Lung (tissue), 12 donors: ENCODE measurements around the gene PLD4. TPM values are rescaled to one million over a fixed set of nuclear protein-coding genes. Genes with fewer than 3 reads are reported as not detected.

Experiments used
- ATAC-seq: fragments of 200-7000 bp; cut with Tn5 transposase; one replicate; pipeline ENCODE4 v1.9.1; 2020; ENCODE audit warnings: moderate number of reproducible peaks; ENCODE audit not compliant: insufficient read depth, low FRiP score
- DNase-seq, 3 donors: peaks; one replicate each; pipeline ENCODE4 v3.0.0-alpha.2; 2013 to 2017
- H3K27ac ChIP-seq, 2 donors: one replicate each; pipeline ENCODE4 v1.5.1; 2013; ENCODE audit warnings: mild to moderate bottlenecking in 2 of 2, moderate library complexity in 2 of 2, control low read depth in 1 of 2, inconsistent platforms in 1 of 2, low read depth in 1 of 2, low read length in 1 of 2
- H3K27me3 ChIP-seq, 3 donors: one replicate each; pipeline ENCODE4 v1.5.1; 2013; ENCODE audit warnings: low read length in 2 of 3; ENCODE audit not compliant: control insufficient read depth in 3 of 3, insufficient read depth in 3 of 3
- H3K36me3 ChIP-seq, 4 donors: one replicate each; pipeline ENCODE4 v1.5.1; 2013; ENCODE audit warnings: low read length in 4 of 4, mild to moderate bottlenecking in 1 of 4, moderate library complexity in 1 of 4; ENCODE audit not compliant: control insufficient read depth in 4 of 4, insufficient read depth in 4 of 4
- H3K4me1 ChIP-seq, 5 donors: one replicate each; pipeline ENCODE4 v1.5.1; 2013; ENCODE audit warnings: low read length in 5 of 5, mild to moderate bottlenecking in 2 of 5, moderate library complexity in 1 of 5; ENCODE audit not compliant: control insufficient read depth in 5 of 5, insufficient read depth in 5 of 5
- H3K4me3 ChIP-seq: one replicate; pipeline ENCODE4 v1.5.1; 2013; ENCODE audit warnings: mild to moderate bottlenecking, control low read depth, moderate library complexity
- H3K9ac ChIP-seq, 2 donors: one replicate each; pipeline ENCODE4 v1.5.1; 2013; ENCODE audit warnings: low read length in 2 of 2, control low read depth in 1 of 2; ENCODE audit not compliant: insufficient read depth in 1 of 2
- H3K9me3 ChIP-seq, 4 donors: one replicate each; pipeline ENCODE4 v1.5.1; 2013; ENCODE audit warnings: low read length in 3 of 4, mild to moderate bottlenecking in 1 of 4, moderate library complexity in 1 of 4; ENCODE audit not compliant: control insufficient read depth in 4 of 4, insufficient read depth in 3 of 4
- WGBS, 2 donors: extraction: QIAGEN DNeasy Blood & Tissue Kit; methylation state at CpG; one replicate each; pipeline ENCODE4 v1.1.7; 2013; 5-methylcytosine and 5-hydroxymethylcytosine counted together
- polyA plus RNA-seq, 2 donors: library from polyadenylated mRNA; stranded (reverse); fragments of 200-250 nt; gene quantifications; one replicate each; pipeline ENCODE4 v1.2.1, GENCODE V29; 2013
- total RNA-seq, 2 donors: library from RNA; depleted of rRNA in 1 of 2; stranded (reverse); fragments of >200 nt in 1 of 2; gene quantifications; one replicate each; pipeline ENCODE4 v1.2.1, GENCODE V29; 2014 to 2021
- TF ChIP-seq, protein P1 (sequence below): IDR thresholded peaks from 2 replicates; pipeline ENCODE4 v1.5.1; 2012; ENCODE audit warnings: mild to moderate bottlenecking; ENCODE audit errors: control extremely low read depth, extremely low read depth
- donor health status: control.
- donor health status: control.
- donor health status: Bipolar disorder and iron deficiency.
- donor health status: healthy.
- donor health status: DM: yes; HTN: yes; CAD: no.

PLD4 gene
- total and polyA plus RNA-seq, 4 donors: 0.71 to 6.3 (median 0.88) TPM

DNA sequence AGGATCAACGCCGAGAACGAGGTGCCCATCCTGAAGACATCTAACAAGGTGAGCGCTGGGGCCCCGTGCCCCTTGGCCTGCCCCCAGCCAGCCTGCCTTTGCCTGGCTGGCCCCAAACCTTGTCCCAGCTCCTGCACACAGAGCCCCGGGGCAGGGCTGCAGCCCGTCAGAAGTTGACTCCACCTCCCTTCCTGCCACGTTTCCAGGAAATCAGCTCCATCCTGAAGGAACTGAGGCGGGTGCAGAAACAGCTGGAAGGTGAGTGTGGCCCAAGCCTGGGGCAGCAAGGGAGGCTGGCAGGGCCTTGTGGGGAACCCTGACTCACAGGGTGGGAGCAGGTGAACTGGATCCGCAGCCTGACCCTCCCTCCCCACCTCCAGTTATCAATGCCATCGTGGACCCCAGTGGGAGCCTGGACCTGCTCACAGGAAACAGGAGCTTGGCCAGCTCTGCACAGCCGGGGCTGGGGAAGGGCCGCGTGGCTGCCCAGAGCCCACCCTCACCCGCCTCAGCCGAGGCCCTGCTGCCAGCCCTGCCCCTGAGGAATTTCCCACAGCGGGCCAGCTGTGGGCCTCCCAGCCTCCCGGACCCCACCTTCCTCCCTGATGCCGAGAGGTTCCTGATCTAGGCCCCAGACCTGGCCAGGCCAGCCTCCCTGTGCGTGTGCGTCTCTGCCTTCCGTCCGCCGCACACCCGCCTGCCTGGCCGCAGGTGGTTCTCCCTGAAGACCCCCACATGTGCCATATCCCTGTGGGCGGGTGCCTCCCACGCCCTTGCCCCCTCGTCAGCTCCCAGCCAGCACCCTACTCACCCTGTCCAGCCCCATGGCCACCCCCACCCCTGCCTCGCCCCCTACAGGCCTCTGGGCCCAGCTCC is 30.1 kb upstream of the PLD4 start:
- peaks cover 0 to 8% (median 5%) of the 10 kb centered on the region in 5 donors for H3K4me1 ChIP-seq
- H3K9ac ChIP-seq: no peak overlapping the region
- no peak for ATAC-seq
- TF ChIP-seq, protein P1, sequence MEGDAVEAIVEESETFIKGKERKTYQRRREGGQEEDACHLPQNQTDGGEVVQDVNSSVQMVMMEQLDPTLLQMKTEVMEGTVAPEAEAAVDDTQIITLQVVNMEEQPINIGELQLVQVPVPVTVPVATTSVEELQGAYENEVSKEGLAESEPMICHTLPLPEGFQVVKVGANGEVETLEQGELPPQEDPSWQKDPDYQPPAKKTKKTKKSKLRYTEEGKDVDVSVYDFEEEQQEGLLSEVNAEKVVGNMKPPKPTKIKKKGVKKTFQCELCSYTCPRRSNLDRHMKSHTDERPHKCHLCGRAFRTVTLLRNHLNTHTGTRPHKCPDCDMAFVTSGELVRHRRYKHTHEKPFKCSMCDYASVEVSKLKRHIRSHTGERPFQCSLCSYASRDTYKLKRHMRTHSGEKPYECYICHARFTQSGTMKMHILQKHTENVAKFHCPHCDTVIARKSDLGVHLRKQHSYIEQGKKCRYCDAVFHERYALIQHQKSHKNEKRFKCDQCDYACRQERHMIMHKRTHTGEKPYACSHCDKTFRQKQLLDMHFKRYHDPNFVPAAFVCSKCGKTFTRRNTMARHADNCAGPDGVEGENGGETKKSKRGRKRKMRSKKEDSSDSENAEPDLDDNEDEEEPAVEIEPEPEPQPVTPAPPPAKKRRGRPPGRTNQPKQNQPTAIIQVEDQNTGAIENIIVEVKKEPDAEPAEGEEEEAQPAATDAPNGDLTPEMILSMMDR: no peak
- no peak overlapping the region for H3K27ac ChIP-seq
- no peaks in the 10 kb centered on the region for H3K36me3 ChIP-seq
- DNase-seq: no peak
- WGBS, 2 donors: 83% methylated on average over 28 to 30 of the region's 30 CpGs
- H3K4me3 ChIP-seq: no peak overlapping the region
- no peaks in the 10 kb centered on the region for H3K27me3 ChIP-seq
- H3K9me3 ChIP-seq: no peaks in the 10 kb centered on the region

DNA sequence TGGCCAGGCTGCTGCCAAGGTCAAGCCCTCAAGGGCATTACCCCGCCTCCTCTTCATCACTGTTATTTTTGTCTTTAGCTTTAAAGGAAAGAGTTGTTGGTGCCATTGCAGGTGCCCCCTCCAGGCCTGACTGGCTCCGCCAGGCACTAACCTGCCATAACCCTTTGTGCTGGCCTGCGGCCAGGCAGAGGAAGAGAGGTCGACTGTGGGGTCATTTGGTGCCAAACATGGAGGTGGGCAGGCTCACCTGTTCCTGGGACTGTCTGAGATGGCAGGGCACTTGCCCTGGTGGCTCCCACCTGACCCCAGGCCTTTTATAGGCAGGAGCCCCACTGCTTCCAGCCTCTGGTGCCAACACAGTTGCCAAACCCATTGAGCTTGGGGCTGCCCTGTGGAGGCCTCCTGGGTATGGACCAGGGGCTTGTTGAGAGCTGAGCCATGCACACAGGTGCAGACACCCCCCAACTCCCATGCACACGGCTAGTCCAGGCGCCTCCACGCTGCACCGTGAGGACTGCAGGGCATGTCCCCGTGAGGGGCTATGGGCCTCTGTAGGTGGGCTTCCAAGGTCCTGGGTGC is 29.4 kb upstream of the PLD4 start:
- 61 to 81% methylated on average over 9 of the region's 9 CpGs for WGBS, 2 donors
- H3K4me3 ChIP-seq: no peak overlapping the region
- no peaks in the 10 kb centered on the region for H3K9me3 ChIP-seq
- H3K27me3 ChIP-seq: no peaks in the 10 kb centered on the region
- H3K27ac ChIP-seq: no peak overlapping the region
- peaks cover 0 to 8% (median 5%) of the 10 kb centered on the region in 5 donors for H3K4me1 ChIP-seq
- H3K36me3 ChIP-seq: no peaks in the 10 kb centered on the region
- DNase-seq: no peak
- H3K9ac ChIP-seq: no peak overlapping the region
- TF ChIP-seq, protein P1: no peak
- ATAC-seq: no peak

DNA sequence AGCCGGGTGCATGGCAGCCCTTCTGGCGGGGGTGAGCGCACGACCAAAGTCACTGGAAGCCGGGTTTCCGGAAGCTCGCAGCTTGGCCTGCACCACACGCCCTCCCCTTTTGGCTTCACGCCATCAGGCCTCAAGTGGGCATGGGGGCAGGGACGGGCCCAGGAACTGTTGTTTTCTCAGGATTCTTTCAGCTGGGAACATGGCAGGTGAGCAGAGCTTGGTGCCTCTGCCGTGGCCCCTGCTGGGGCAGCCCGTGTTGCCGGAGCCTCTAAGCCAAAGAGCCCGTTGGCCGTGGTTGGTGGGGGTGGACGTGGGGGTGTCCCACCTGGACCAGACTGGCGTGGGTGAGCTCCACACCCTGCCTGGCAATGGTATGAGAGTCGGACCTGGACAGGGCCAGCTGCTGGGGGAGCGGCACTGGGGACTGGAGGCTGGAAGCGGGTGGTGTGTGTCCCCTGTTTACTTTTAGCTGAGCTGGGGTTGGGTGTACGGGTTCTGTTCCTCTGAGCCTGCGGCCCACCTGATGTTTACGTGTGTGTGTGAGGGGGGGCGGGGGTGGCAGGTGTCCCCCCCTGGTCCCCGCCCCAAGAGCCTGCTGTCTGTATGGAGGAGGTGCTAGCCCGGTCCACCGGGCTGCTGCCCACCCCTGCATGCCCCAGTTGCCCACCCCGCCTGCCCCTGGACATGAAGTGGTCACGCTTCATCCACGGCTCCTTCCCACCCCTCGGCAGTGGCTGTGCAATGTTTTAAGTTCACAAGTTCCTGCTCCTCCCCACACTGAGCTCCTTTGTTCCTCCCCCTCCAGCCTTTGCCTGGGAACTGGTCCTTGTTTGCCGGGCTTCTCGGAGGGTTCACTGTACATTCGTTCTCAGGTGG is 28.7 kb upstream of the PLD4 start:
- H3K36me3 ChIP-seq: no peaks in the 10 kb centered on the region
- no peaks in the 10 kb centered on the region for H3K9me3 ChIP-seq
- peak overlapping the region in 1 of 2 donors; percentile 7 for H3K27ac ChIP-seq
- H3K4me3 ChIP-seq: no peak overlapping the region
- H3K9ac ChIP-seq: peak overlapping the region in 1 of 2 donors; percentile 16
- TF ChIP-seq, protein P1: no peak
- peak; percentile 73 to 81 (median 75) for DNase-seq
- peaks cover 0 to 8% (median 5%) of the 10 kb centered on the region in 5 donors for H3K4me1 ChIP-seq
- WGBS, 2 donors: 57 to 77% methylated on average over 34 of the region's 34 CpGs
- ATAC-seq: peak; percentile 28
- no peaks in the 10 kb centered on the region for H3K27me3 ChIP-seq
